ENCODE data around the gene BIN1. TPM values are rescaled to one million over a fixed set of nuclear protein-coding genes. Genes with fewer than 3 reads are reported as not detected.
A peak's percentile ranks its signal among the peaks of the same experiment; 100 is the strongest.

The BIN1 gene
- total RNA-seq, 2 experiments from 2014 or later = 130 to 131 TPM

- no peak overlapping the region for H3K4me3 Mint-ChIP-seq
- no peak overlapping the region for H3K27ac Mint-ChIP-seq
- H3K4me1 Mint-ChIP-seq = peaks cover 9% of the 10 kb centered on the region
- no peaks in the 10 kb centered on the region for H3K36me3 Mint-ChIP-seq (ENCODE audit: low read depth)
- H3K27me3 Mint-ChIP-seq = peaks cover 10% of the 10 kb centered on the region
- POLR2A ChIA-PET = interaction anchor here (1.9 kb wide), 1 partner anchor 9 kb away, joined by 6 read pairs; no protein-coding TSS in a partner anchor
- H3K9me3 Mint-ChIP-seq = no peaks in the 10 kb centered on the region
- CTCF ChIA-PET = interaction anchor here (1.1 kb wide), 1 partner anchor 9 kb away, joined by 3 read pairs; no protein-coding TSS in a partner anchor
- DNase-seq = no peak
Observed at GRCh38 chr2:127089478-127090235, 17.3 kb downstream of the BIN1 start.

DNA sequence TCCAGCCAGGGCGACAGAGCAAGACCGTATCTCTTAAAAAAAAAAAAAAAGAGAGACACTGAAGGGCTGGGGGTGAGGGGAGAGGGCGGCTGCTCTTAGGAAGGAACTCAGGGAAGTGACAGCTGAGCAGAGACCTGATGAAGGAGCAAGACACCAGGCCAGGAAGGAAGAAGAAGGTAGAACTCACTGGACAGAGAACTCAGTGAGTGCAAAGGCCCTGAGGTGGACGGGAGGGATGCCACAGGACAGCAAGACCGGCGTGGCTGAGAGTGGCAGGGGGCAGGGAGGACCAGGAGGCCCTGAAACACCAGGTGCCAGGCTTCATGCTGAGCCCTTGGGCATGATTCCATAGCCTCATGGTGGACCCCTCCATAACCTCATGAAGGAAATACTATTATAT lies 18.2 kb downstream of the BIN1 start:
- no peak for DNase-seq
- peaks cover 17% of the 10 kb centered on the region for H3K4me1 Mint-ChIP-seq
- CTCF ChIA-PET = interaction anchor here (1.1 kb wide), 1 partner anchor 8 kb away, joined by 3 read pairs; no protein-coding TSS in a partner anchor
- no peak overlapping the region for H3K4me3 Mint-ChIP-seq
- no peaks in the 10 kb centered on the region for H3K36me3 Mint-ChIP-seq (ENCODE audit: low read depth)
- peaks cover 10% of the 10 kb centered on the region for H3K27me3 Mint-ChIP-seq
- H3K9me3 Mint-ChIP-seq = no peaks in the 10 kb centered on the region
- H3K27ac Mint-ChIP-seq = no peak overlapping the region
- POLR2A ChIA-PET = interaction anchor here (1.9 kb wide), 1 partner anchor 8 kb away, joined by 6 read pairs; no protein-coding TSS in a partner anchor

GRCh38 chr2:127087791-127088495 lies 19.0 kb downstream of the BIN1 start:
- no peak for DNase-seq
- CTCF ChIA-PET = no interaction called here
- peaks cover 24% of the 10 kb centered on the region for H3K4me1 Mint-ChIP-seq
- no peaks in the 10 kb centered on the region for H3K9me3 Mint-ChIP-seq
- H3K27ac Mint-ChIP-seq = no peak overlapping the region
- peaks cover 7% of the 10 kb centered on the region for H3K27me3 Mint-ChIP-seq
- POLR2A ChIA-PET = no interaction called here
- H3K4me3 Mint-ChIP-seq = no peak overlapping the region
- peaks cover 4% of the 10 kb centered on the region for H3K36me3 Mint-ChIP-seq (ENCODE audit: low read depth)

DNA sequence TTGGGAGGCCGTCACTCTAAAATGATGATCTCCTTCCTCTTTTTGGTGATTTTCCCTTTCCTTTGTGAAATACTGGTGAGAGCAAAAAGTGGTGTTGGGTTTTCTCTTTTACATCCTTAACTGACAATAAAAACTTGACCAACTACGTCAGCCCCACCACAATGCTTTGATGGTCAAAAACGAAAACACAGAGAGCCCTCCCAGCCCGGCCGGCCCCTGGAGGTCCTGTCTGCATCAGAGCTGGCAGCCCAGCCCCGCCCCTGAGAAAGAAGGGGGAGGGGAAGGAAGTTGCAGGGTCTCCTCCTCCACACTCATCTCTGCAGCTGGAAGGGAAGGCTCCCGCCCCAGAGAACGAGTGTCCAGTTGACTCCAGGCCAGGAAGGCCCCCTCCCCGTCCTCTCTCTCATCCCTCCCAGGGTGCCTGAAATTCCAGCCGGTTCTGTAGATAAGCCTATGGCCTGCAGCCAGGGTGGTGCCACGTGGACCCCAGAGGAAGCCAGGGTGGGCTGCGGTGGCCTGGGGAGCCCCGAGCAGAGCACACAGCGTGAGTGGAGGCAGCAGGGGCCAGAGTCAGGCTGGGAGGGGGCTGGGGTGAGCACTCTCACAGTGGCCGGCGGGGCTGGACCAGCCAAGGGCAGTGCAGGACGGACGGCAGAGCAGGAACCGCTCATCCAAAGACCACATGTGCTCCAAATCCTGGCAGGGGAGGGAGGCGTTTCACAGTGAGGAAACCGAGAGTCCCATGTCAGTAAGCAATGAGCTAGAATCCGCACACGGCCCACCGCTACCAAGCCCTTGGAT lies 19.8 kb downstream of the BIN1 start:
- no peak overlapping the region for H3K4me3 Mint-ChIP-seq
- H3K27ac Mint-ChIP-seq = no peak overlapping the region
- H3K4me1 Mint-ChIP-seq = peaks cover 31% of the 10 kb centered on the region
- H3K9me3 Mint-ChIP-seq = no peaks in the 10 kb centered on the region
- DNase-seq = no peak
- H3K27me3 Mint-ChIP-seq = peaks cover 7% of the 10 kb centered on the region
- ChIA-PET CTCF (no interaction called here), POLR2A (no interaction called here)
- peaks cover 4% of the 10 kb centered on the region for H3K36me3 Mint-ChIP-seq (ENCODE audit: low read depth)

DNA sequence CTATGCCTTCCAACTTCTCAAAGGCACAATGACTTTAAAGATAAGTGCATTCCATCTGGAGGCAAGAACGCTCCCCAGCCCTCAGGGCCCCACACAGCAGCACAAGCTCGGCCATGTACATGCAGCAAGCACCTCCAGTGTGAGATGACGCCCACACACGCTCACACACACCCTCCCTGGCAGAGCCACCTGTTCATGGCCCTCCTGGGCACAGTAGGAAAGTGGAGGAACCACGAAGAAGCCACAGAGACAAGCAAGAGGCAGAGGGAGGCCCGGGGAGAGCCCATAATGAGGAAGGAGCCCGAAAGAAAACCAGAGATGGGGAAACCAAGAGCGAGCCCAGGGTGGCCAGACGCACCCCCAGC lies 21.7 kb downstream of the BIN1 start:
- Mint-ChIP-seq H3K4me1 (peaks cover 43% of the 10 kb centered on the region), H3K4me3 (no peak overlapping the region), H3K9me3 (no peaks in the 10 kb centered on the region), H3K27ac (peak overlapping the region; percentile 63), H3K27me3 (peaks cover 7% of the 10 kb centered on the region), H3K36me3 (ENCODE audit: low read depth) (peaks cover 6% of the 10 kb centered on the region)
- POLR2A ChIA-PET = interaction anchor here (1.5 kb wide), 1 partner anchor 20 kb away, joined by 6 read pairs; no protein-coding TSS in a partner anchor
- no peak for DNase-seq
- CTCF ChIA-PET = interaction anchor here (2.4 kb wide), 1 partner anchor 17 kb away, joined by 9 read pairs; no protein-coding TSS in a partner anchor

DNA sequence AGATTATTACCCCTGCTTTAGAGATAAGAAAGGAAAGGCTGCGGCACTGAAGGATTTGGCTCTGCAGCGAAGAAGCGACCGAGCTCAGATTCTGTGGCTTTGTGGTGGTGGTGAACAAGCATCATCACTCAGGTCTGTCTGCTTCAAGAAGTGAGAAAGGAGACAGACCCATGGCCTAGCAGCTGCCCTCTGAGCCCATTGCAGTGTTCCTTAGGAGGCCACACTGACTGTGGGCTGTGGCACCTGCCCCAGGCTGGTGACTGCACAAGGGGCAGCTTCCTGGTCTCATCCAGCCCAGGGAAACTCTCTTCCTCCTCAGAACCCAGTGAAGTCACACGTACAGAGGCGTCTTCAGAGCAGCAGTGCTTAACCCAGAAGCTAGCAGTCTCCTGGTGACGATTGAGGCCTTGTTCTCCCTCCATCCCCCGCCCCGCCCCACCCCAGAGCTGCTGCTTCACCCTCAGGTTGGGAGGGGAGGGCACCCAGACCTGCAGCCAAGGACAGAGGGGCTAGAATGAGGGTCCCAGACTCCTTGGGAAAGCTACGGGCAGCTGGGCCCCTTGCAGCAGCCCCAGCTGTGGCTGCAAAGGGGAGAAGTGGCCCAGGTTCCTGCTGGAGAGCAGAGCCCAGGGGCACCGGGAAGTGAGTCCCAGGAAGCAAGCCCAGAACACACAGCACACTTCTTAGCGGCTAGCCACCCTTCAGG lies 22.2 kb downstream of the BIN1 start:
- DNase-seq = peak; percentile 52

GRCh38 chr2:127083819-127084503 lies 23.0 kb downstream of the BIN1 start:
- no peaks in the 10 kb centered on the region for H3K9me3 Mint-ChIP-seq
- H3K4me1 Mint-ChIP-seq = peaks cover 56% of the 10 kb centered on the region
- peaks cover 12% of the 10 kb centered on the region for H3K36me3 Mint-ChIP-seq (ENCODE audit: low read depth)
- no peak overlapping the region for H3K4me3 Mint-ChIP-seq
- peaks cover 7% of the 10 kb centered on the region for H3K27me3 Mint-ChIP-seq
- ChIA-PET CTCF (interaction anchor here (2.4 kb wide), 1 partner anchor 16 kb away, joined by 9 read pairs; no protein-coding TSS in a partner anchor), POLR2A (no interaction called here)
- peak overlapping the region; percentile 83 for H3K27ac Mint-ChIP-seq
- no peak for DNase-seq

More for the DNA sequence above, 22.2 kb downstream of the BIN1 start:
- POLR2A ChIA-PET = interaction anchor here (1.5 kb wide), 1 partner anchor 20 kb away, joined by 6 read pairs; no protein-coding TSS in a partner anchor
- peaks cover 48% of the 10 kb centered on the region for H3K4me1 Mint-ChIP-seq
- no peaks in the 10 kb centered on the region for H3K9me3 Mint-ChIP-seq
- H3K27ac Mint-ChIP-seq = peak overlapping the region; percentile 83
- peaks cover 6% of the 10 kb centered on the region for H3K36me3 Mint-ChIP-seq (ENCODE audit: low read depth)
- H3K27me3 Mint-ChIP-seq = peaks cover 7% of the 10 kb centered on the region
- H3K4me3 Mint-ChIP-seq = no peak overlapping the region
- CTCF ChIA-PET = interaction anchor here (2.4 kb wide), 1 partner anchor 17 kb away, joined by 9 read pairs; no protein-coding TSS in a partner anchor

GRCh38 chr2:127082974-127083373 lies 24.0 kb downstream of the BIN1 start:
- Mint-ChIP-seq H3K9me3 (no peaks in the 10 kb centered on the region), H3K4me1 (peaks cover 66% of the 10 kb centered on the region), H3K27ac (peak overlapping the region; percentile 95), H3K4me3 (peak overlapping the region; percentile 87), H3K27me3 (no peaks in the 10 kb centered on the region), H3K36me3 (ENCODE audit: low read depth) (peaks cover 14% of the 10 kb centered on the region)
- ChIA-PET POLR2A (no interaction called here), CTCF (interaction anchor here (7.2 kb wide), 1 partner anchor 15 kb away, joined by 59 read pairs; no protein-coding TSS in a partner anchor)
- DNase-seq = no peak

- no peaks in the 10 kb centered on the region for H3K9me3 Mint-ChIP-seq
- CTCF ChIA-PET = interaction anchor here (0.6 to 7.2 kb wide), 2 partner anchors 14 to 34 kb away, joined by 3 to 59 read pairs; no protein-coding TSS in a partner anchor
- no peaks in the 10 kb centered on the region for H3K27me3 Mint-ChIP-seq
- peak overlapping the region; percentile 95 for H3K27ac Mint-ChIP-seq
- peak overlapping the region; percentile 87 for H3K4me3 Mint-ChIP-seq
- peaks cover 19% of the 10 kb centered on the region for H3K36me3 Mint-ChIP-seq (ENCODE audit: low read depth)
- H3K4me1 Mint-ChIP-seq = peaks cover 74% of the 10 kb centered on the region
- peak; percentile 87 for DNase-seq
- POLR2A ChIA-PET = interaction anchor here (0.6 to 4.0 kb wide), 13 partner anchors 10 to 559 kb away, joined by 3 to 26 read pairs (median 4); partner anchors contain the start of genes BIN1 and IWS1
Observed at GRCh38 chr2:127081826-127082633, 24.9 kb downstream of the BIN1 start.

DNA sequence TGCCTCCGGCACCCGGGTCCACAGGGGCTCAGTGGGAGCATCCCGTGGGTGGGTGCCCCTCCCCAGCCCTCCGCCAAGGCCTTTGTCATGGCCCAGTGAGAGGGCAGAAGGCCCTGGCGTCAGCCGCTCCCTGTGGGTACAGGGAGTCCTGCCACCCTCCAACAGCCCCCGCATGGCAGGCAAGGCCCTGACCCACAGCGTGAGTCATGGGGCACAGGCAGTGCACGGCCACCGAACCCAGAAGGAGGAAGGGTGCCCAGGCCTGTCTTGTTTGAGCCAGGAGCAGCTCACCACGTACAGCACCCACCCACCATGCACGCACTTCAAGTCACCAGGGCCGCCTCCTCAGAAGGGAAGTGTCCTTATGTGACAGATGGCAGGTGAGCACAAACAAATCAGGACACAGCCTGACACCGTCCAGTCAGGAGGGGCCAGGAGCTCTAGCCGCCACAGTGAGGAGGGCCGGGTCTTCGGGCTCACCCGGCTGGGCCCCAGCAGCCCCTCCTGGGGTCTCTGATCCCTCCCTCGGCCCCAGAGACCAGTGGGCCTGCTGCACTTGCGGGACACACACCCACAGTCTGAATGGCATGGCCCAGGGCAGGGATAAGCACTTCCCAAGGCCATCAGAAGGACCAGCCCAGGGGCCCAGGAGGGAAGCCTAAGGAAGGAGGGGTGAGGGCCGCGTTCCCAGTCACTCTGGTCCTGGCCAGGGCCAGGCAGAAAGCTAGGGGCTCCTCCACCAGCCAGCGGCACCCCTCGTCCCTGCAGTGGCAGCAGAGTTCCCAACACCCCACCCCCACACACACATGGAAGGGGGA lies 25.8 kb downstream of the BIN1 start:
- Mint-ChIP-seq H3K9me3 (no peaks in the 10 kb centered on the region), H3K27ac (peak overlapping the region; percentile 95), H3K27me3 (no peaks in the 10 kb centered on the region), H3K36me3 (ENCODE audit: low read depth) (peaks cover 22% of the 10 kb centered on the region), H3K4me3 (peak overlapping the region; percentile 87), H3K4me1 (peaks cover 77% of the 10 kb centered on the region)
- ChIA-PET CTCF (interaction anchor here (1.2 to 7.2 kb wide), 2 partner anchors 10 to 13 kb away, joined by 4 to 59 read pairs; no protein-coding TSS in a partner anchor), POLR2A (interaction anchor here (0.5 to 4.0 kb wide), 17 partner anchors 8 to 1010 kb away, joined by 3 to 26 read pairs (median 4); partner anchors contain the start of genes BIN1, IWS1, SFT2D3 and UGGT1)
- peak; percentile 58 for DNase-seq

Measured in activated CD4-positive, alpha-beta memory T cell treated with anti-CD3 and anti-CD28 coated beads, Interleukin-2, amount 10 ng/mL, durations not matched to agents 7 days and 5 days (primary cell).